ENCODE data around the gene CAMK1D.
"Not testable (repeated sequence)": the region's sequence is repeated elsewhere in the genome, so short reads cannot be mapped to it uniquely, and the experiment has no call there.

CAMK1D gene

DNA sequence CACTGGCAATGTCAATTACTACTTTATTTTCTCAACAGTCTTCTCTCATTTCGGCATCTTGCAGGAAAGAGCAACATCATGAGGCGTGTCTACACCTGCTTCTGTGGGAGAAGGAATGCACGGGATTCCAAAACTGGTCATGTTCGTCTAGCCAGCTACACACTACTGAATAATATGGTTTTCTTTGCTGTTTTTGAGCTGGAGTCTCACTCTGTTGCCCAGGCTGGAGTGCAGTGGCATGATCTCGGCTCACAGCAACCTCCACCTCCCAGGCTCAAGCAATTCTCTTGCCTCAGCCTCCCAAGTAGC lies 376.2 kb downstream of the CAMK1D start:
- not testable (repeated sequence) for DNase-seq (ENCODE audit: low spot score)

DNA sequence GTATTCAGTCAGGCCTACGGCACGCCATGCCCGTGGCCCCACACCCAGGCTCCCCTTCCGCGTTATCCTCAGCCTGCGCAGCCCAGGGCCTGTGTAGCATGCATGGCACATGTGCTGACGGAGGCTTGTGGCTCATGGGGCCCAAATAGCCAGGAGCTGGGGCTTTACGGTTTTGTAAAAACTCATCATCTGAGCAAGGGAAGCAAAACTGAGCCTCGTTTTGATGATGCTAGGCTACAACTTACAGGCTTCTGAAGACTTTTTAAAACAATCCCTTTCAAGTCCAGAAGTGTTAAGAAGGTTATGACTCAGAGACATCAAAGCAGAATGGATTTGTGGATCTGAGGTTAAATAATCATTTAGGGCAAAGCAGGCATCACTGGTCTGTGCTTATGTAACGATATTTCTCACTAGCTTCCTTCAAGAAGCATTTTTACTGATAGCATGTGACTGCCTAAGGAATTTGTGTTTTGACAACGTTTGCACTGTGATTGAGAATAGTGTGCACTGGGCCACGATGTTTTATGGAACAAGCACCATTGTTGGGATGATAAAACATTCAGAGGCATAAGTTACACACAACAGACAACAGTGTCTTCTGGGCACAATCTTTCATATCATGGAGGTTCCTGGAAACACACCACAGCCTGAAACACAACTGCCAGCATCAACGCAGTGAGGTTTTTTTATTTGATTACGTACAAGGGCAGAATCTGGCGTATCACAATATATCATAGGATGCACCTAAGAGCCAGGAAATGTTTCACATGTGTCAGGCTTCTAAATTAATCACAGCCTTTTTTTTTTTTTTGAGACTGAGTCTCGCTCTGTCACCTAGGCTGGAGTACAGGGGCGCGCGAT lies 377.9 kb downstream of the CAMK1D start:
- no peak for DNase-seq (ENCODE audit: low spot score)

- DNase-seq (ENCODE audit: low spot score), result no peak
Observed at GRCh38 chr10:12727832-12728215, 378.5 kb downstream of the CAMK1D start.

DNA sequence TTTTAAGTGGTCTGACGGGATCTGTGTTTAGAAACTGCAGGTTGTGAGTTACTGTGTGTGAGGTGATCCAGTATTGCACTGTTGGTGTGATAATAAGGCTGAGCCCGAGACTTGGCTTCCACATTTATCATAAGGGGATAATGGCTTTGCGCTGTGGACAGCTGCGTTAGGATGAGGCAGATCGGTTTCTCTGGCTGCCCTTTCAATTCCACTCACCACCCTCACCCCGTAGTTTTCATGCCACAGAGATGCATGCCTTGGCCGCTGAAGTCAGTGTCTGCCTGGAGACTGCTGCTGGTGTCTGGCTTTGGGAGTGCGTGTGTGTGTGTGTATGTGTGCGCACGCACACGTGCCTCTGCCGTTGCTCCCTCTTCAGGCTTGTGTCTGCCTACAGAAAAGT lies 379.1 kb downstream of the CAMK1D start:
- DNase-seq (ENCODE audit: low spot score), result no peak

DNA sequence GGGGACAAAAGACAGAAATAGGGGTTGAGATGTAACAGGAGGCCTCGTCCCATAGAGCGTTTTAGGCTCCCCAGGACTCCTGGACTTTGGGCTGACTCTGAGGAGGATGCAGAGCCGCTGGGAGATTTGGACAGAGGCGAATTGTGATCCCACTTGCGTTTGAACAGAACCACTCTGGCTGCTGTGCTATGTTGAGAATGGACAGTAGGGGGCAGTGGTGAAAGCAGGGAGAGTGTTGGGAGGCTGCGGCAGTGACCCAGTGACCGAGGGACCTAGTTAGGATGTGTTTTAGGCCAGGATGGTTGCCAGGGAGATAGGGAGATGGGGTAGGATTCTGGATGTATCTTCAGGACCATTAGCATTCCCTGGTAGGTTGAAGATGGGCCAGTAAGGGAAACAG lies 380.5 kb downstream of the CAMK1D start:
- DNase-seq (ENCODE audit: low spot score), result no peak

GRCh38 chr10:12730809-12731519 lies 381.6 kb downstream of the CAMK1D start:
- no peak for DNase-seq (ENCODE audit: low spot score)

- DNase-seq (ENCODE audit: low spot score), result no peak
Observed at GRCh38 chr10:12733271-12733670, 383.9 kb downstream of the CAMK1D start.

- DNase-seq (ENCODE audit: low spot score), result no peak
Observed at GRCh38 chr10:12735843-12736462, 386.6 kb downstream of the CAMK1D start.

DNA sequence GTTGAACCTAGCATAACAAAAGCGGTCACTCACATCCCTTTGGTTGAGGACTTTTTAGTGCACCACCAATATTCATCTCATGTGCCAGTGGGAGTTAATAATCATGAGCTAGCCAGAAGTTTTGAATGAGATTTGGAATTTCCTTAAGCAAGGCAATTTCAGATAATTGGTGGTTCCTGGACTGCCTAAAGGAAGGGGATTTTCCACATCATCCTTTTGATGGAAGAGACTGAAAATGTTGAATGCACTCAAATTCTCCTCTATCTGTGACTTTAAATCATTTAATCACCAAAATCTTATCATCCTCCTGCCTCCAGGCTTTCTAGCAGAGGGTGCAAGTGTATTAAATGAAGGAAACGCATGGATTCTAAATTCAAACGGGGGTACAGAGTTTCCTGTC lies 391.5 kb downstream of the CAMK1D start:
- no peak for DNase-seq (ENCODE audit: low spot score)

GRCh38 chr10:12741360-12741804 lies 392.0 kb downstream of the CAMK1D start:
- no peak for DNase-seq (ENCODE audit: low spot score)

- DNase-seq (ENCODE audit: low spot score), result no peak
Observed at GRCh38 chr10:12742771-12743170, 393.4 kb downstream of the CAMK1D start.

GRCh38 chr10:12743466-12743865 lies 394.1 kb downstream of the CAMK1D start:
- not testable (repeated sequence) for DNase-seq (ENCODE audit: low spot score)

- no peak for DNase-seq (ENCODE audit: low spot score)
Observed at GRCh38 chr10:12743941-12744340, 394.6 kb downstream of the CAMK1D start.

DNA sequence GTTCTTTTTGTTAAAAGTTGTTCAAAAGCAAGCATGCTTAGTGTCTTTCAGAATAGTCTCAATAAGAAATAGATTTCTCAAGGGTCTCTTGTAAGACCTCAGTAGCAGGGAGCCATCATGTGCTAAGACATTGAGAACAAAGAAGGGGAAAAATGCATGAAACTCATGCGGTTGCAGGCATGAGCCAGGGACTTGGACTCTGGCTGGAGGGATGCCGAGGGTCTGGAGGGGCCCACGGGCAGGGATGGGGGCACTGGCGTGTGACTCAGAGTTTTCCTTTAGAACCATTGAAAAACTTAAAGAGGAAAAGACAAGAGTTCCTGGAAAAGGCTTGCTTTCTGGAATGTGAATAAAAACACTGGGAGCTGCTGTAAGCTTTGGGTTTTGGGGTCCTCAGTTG lies 398.8 kb downstream of the CAMK1D start:
- no peak for DNase-seq (ENCODE audit: low spot score)

GRCh38 chr10:12749760-12750478 lies 400.6 kb downstream of the CAMK1D start:
- no peak for DNase-seq (ENCODE audit: low spot score)

GRCh38 chr10:12750526-12751201 lies 401.3 kb downstream of the CAMK1D start:
- no peak for DNase-seq (ENCODE audit: low spot score)

DNA sequence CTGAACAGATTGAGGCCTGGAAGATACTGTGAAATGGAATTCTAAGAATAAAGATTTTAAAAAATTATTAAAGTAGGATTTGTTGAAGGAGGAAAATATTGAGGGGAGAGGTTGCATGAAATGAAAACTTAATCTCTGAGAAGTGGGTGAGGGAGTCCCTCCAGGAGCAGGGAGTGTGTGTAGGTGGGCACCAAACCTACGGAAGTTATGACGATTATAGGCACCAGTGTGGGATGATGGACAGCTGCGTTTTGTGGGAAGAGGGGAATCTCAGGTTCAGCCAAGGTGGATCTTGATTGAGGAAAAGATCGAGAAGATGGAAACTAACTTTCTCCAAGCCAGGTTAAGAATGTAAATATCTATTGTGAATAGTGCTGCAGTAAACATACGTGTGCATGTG lies 405.7 kb downstream of the CAMK1D start:
- DNase-seq (ENCODE audit: low spot score), result no peak

- no peak for DNase-seq (ENCODE audit: low spot score)
Observed at GRCh38 chr10:12757351-12757750, 408.0 kb downstream of the CAMK1D start.

DNA sequence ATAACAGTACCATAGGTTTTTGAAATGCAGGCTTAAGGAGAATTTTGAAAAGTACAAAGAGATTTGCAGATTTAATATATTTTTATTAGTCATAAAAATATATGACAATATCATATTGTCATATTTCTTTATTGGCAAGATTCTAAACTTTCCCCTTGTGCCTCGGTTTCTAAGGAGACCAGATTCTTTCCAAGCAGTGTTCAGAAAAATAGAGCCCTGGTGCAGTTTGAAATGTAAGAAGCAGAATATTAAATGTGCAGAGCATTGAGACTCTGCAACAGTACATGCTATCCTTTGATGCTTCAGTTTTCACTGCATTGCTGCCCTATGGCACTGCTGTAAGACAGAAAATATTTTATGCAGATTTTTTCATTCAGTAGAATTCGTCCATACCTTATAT lies 408.9 kb downstream of the CAMK1D start:
- DNase-seq (ENCODE audit: low spot score), result no peak

GRCh38 chr10:12766223-12766622 lies 416.9 kb downstream of the CAMK1D start:
- no peak for DNase-seq (ENCODE audit: low spot score)

- DNase-seq (ENCODE audit: low spot score), result peak; percentile 59
Observed at GRCh38 chr10:12768156-12769100, 419.1 kb downstream of the CAMK1D start.

Measured in hepatic stellate cell (primary cell).